ENCODE measurements around the gene CBLB. TPM values are rescaled to one million over a fixed set of nuclear protein-coding genes. Genes with fewer than 3 reads are reported as not detected.

The CBLB gene
- total RNA-seq, 2 experiments from 2014 or later: 104 to 113 TPM

DNA sequence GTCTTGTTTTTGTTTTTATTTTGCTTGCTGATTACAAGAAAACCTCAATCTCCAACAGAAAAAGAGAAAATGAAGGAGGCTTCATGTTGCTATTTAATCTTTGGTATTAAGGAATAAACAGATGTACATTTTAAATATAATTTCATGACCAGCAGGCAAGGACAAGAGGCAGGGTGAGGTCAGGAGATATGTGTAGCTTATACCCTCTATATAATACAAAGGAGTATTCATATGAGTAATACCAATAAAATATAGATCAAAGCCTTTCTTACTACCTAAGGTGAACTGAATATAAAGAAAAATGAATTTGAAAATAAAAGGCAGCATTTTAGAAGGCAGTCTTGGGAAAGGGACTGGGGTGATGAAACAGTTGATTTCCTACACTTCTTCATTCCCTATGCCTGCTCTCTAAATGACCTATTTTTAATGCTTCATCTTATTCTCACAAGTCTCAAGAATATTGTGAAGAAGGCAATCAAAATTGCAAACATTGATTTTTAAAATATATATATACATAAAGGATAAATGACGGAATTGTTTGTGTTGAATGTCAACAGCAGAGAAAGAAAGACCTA is 8.6 kb upstream of the CBLB start:
- TF ChIP-seq, protein P1, sequence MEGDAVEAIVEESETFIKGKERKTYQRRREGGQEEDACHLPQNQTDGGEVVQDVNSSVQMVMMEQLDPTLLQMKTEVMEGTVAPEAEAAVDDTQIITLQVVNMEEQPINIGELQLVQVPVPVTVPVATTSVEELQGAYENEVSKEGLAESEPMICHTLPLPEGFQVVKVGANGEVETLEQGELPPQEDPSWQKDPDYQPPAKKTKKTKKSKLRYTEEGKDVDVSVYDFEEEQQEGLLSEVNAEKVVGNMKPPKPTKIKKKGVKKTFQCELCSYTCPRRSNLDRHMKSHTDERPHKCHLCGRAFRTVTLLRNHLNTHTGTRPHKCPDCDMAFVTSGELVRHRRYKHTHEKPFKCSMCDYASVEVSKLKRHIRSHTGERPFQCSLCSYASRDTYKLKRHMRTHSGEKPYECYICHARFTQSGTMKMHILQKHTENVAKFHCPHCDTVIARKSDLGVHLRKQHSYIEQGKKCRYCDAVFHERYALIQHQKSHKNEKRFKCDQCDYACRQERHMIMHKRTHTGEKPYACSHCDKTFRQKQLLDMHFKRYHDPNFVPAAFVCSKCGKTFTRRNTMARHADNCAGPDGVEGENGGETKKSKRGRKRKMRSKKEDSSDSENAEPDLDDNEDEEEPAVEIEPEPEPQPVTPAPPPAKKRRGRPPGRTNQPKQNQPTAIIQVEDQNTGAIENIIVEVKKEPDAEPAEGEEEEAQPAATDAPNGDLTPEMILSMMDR (IDR thresholded peaks at IDR 0.05): no peak
- H3K36me3 Mint-ChIP-seq (ENCODE audit: low read depth): peaks cover 2% of the 10 kb centered on the region
- peak overlapping the region; percentile 62 for H3K4me3 Mint-ChIP-seq
- H3K27me3 Mint-ChIP-seq: no peaks in the 10 kb centered on the region
- no peak for DNase-seq
- CTCF ChIA-PET: interaction anchor here (0.8 kb wide), 1 partner anchor 146 kb away, joined by 3 read pairs; no protein-coding TSS in a partner anchor
- peak overlapping the region; percentile 83 for H3K27ac Mint-ChIP-seq
- peak; percentile 32 for ATAC-seq
- intact Hi-C loops (cut with micrococcal nuclease): no loop called here
- POLR2A ChIA-PET: no interaction called here
- H3K9me3 Mint-ChIP-seq: peaks cover 2% of the 10 kb centered on the region
- peaks cover 46% of the 10 kb centered on the region for H3K4me1 Mint-ChIP-seq (ENCODE audit: low read depth)

DNA sequence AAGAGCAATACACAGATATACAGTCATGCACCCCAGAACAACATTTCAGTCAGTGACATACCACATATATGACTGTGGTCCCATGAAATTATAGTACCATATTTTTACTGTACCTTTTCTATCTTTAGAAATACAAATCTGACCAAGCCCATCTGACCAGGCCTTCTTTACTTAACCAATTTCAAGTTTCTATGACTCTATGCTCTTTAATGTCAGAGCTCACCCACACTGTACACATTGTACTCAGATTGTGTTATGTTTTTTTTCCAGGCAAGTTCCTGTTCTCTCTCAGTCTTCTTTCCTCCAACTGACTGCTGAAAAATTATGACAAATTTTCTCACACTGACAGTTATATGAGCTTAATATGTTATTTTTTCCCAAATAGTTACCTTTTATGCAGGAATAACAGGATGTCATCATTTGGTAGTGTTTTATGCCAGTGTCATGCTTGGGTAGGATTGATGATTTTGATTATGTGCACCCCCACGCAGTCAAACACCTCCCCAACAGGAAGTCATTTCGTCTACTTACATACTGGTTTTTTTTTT is 8.0 kb upstream of the CBLB start:
- Mint-ChIP-seq H3K27ac (peak overlapping the region; percentile 83), H3K4me1 (ENCODE audit: low read depth) (peaks cover 46% of the 10 kb centered on the region), H3K9me3 (peaks cover 2% of the 10 kb centered on the region), H3K27me3 (no peaks in the 10 kb centered on the region), H3K4me3 (peak overlapping the region; percentile 62), H3K36me3 (ENCODE audit: low read depth) (peaks cover 2% of the 10 kb centered on the region)
- TF ChIP-seq, protein P1 (IDR thresholded peaks at IDR 0.05): no peak
- peak; percentile 84 for ATAC-seq
- intact Hi-C loops (cut with micrococcal nuclease): no loop called here
- CTCF ChIA-PET: interaction anchor here (0.6 to 0.8 kb wide), 2 partner anchors 146 to 732 kb away, joined by 3 read pairs; no protein-coding TSS in a partner anchor
- DNase-seq: peak; percentile 38
- POLR2A ChIA-PET: no interaction called here

DNA sequence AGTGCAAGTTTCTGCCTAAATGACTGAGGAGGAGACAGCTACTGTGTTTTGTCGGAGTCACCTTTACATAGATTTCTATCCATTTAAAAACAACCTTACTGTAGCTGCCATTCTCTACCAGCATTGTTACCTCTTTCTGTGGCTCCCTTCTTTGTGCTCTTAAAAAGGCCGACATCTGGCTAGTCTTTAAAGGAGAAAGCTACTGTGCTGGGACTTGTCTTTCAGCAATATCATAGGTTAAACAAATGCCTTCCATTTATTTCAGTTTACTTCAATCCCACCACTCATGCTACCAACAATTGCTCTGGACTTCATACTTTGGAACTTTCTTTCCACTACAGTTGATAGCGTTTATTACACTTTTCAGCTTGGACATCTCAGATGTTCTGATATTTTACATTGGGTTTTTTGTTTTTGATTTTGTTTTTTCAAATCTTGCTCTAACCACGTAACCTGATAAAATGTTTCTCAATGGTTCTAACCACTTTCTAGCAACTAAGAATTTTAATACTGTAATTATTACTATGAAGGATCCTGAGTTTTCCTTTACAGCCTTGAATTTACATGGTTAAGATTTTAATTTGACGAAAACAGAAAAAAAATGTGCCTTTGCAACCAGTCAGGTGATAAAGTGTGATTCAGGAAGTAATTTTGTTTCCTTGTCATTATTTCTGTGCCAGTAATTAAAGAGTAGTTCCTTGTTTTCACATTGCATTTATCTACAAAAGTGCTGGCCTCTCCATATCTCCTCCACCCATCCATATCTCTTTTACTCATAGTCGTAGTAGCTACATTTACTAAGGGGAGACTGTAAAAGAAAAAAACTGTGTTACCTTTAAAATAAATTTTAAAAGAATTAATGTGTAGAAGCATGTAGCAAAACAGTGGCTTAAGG is 1.3 kb upstream of the CBLB start:
- H3K4me1 Mint-ChIP-seq (ENCODE audit: low read depth): peaks cover 20% of the 10 kb centered on the region
- H3K4me3 Mint-ChIP-seq: no peak overlapping the region
- H3K27me3 Mint-ChIP-seq: no peaks in the 10 kb centered on the region
- H3K27ac Mint-ChIP-seq: peak overlapping the region; percentile 96
- DNase-seq: no peak
- no peaks in the 10 kb centered on the region for H3K9me3 Mint-ChIP-seq
- no peak for ATAC-seq
- H3K36me3 Mint-ChIP-seq (ENCODE audit: low read depth): peaks cover 30% of the 10 kb centered on the region
- CTCF ChIA-PET: interaction anchor here (1.1 kb wide), 1 partner anchor 33 kb away, joined by 3 read pairs; no protein-coding TSS in a partner anchor
- intact Hi-C loops (cut with micrococcal nuclease): loop anchor here (5.0 kb wide), 4 partner anchors 43 to 462 kb away; no protein-coding TSS in a partner anchor
- TF ChIP-seq, protein P1 (IDR thresholded peaks at IDR 0.05): no peak
- POLR2A ChIA-PET: interaction anchor here (1.2 to 4.7 kb wide), 4 partner anchors 12 to 47 kb away, joined by 3 to 33 read pairs (median 8); no protein-coding TSS in a partner anchor

DNA sequence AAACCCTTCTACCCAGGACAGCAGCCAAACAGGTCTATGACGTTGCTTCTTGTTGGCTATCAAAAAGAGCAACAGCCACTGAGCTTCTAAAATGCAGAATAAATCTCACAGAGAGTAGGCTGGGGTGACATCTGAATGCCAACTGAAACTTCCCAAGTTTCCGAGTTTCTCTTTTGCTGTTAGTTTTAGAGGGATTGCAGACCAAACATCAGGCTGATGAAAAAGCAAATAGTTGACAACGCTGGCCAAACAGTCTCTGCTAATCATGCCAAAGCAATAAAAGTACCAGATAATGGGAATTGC is 670 bp upstream of the CBLB start:
- H3K4me3 Mint-ChIP-seq: no peak overlapping the region
- intact Hi-C loops (cut with micrococcal nuclease): loop anchor here (5.0 kb wide), 4 partner anchors 42 to 463 kb away; no protein-coding TSS in a partner anchor
- peaks cover 36% of the 10 kb centered on the region for H3K36me3 Mint-ChIP-seq (ENCODE audit: low read depth)
- H3K4me1 Mint-ChIP-seq (ENCODE audit: low read depth): peaks cover 24% of the 10 kb centered on the region
- H3K27ac Mint-ChIP-seq: peak overlapping the region; percentile 96
- no peaks in the 10 kb centered on the region for H3K27me3 Mint-ChIP-seq
- H3K9me3 Mint-ChIP-seq: no peaks in the 10 kb centered on the region
- TF ChIP-seq, protein P1 (IDR thresholded peaks at IDR 0.05): no peak
- ATAC-seq (no peak), DNase-seq (no peak)
- ChIA-PET CTCF (interaction anchor here (1.1 kb wide), 1 partner anchor 33 kb away, joined by 3 read pairs; no protein-coding TSS in a partner anchor), POLR2A (interaction anchor here (1.2 to 4.7 kb wide), 6 partner anchors 12 to 47 kb away, joined by 3 to 33 read pairs (median 8); no protein-coding TSS in a partner anchor)

All from activated CD8-positive, alpha-beta T cell treated with anti-CD3 and anti-CD28 coated beads for 36 hours (primary cell).